NOMO-1 treated with DMSO at 0.1 percent for 48 hours (cell line): ENCODE data around the gene SUDS3.

ENCODE experiments used
- DNase-seq: peaks from one replicate; lab custom pipeline; 2025; ENCODE audit not compliant: unreplicated experiment; lab: John Stamatoyannopoulos, UW

SUDS3 gene

DNA sequence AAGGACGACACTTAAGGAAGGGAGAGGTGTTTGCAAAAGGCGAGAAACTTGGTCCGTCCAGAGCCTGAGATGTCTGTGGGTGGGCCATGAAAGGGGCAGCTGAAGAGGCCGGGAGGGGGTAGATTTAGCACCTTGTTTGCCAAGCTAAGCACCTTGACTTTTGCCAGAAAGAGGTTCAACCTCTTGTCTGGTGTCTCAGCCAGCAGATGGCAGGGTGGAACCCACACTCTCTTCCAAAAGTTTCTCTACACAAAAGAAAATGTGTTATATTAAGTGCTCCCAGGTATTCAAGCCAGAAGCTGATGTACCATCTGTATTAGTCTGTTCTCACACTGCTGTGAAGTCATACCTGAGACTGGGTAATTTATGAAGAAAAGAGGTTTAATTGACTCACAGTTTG lies 69.9 kb downstream of the SUDS3 start:
- no peak for DNase-seq

DNA sequence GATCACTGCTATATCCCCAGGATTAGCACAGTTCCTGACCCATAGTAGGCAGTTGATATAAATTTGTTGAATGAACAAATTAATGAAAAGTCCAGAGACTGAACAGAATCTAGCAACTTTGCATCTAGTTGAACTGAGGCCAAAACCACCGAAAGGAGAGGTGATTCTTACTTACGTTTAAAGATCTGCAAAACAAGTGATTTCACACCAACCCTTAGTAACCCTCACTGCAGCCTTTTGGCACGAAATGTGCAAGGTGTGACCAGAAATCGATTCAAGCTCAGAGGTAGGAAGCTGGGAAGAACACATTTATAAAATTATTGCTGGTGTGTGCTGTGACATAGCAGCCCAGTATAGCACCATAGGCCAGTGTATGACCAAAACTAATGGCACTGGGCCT lies 70.8 kb downstream of the SUDS3 start:
- DNase-seq: no peak

DNA sequence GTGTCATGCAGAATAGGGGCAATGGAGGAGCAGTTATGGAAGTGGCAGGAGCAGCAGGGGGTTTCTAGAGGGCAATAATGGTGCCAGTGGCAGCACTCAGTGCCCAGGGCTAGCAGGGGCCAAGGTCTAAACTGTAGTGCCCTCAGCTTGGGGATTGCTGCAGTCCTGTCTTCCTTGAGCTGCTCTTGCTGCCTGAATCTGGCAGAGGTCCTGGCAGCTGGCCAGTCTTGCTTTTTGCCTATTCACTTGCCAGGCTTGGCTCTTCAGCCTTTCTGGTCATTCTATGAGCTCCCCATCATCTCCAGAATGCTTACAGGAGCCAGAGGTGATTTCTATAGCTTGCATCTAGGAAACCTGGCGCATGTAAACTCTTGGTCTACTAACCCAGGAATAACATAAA lies 72.0 kb downstream of the SUDS3 start:
- DNase-seq: no peak

DNA sequence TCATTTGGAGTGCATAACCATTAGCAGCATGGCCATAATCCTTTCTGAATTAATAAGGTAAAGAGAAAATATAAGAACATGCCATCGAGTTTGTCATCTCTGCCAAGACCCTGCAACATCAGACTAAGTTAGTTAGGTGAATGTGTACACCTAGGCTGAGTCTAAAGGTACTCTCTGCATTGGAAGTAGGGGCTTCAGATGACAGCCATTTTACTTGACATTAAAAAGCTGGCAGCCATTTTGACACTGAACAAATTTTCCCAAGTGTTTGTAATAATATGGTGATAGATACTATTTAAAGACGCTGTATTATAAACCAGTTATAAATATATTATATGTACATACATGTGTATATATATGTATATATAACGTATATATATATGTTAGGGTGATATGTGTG lies 79.0 kb downstream of the SUDS3 start:
- no peak for DNase-seq

GRCh38 chr12:118456741-118457140 lies 80.4 kb downstream of the SUDS3 start:
- DNase-seq: no peak

DNA sequence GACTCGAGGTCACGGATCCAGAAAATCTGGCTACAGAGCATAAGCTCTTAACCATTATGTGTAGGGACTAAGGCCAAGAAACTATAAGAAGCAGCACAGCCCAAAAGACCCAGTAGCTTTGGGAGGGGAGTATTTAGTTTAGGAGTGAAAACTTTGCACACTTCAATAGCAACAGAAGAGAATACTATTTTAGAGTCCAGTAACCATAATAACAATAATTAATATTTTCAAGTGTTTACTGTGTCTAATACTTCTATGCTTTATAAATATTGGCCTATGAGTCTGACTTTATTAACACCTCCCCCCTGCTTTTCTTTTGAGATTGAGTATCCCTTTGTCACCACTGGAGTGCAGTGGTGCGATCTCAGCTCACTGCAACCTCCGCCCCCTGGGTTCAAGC lies 82.8 kb downstream of the SUDS3 start:
- DNase-seq: no peak

- DNase-seq: no peak
Measured at GRCh38 chr12:118463677-118464076, 87.3 kb downstream of the SUDS3 start.

DNA sequence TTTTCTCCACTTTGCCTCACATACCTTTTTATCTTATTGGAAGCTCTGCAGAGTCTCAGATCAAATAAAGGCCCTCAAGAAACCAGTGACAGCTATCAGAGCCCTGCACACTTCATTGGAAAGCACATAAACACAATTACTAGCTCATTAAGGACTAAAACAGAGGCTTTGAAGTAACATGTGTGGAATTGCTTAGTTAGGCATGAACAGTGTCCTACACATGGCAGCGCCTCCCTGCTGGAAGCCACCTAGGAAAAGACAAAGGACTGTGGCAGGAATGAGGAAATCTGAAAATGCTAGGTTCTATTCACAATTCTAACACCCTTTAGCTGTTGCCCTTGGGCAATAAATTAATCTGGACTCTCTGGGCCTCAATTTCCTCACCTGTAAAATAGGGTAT lies 89.4 kb downstream of the SUDS3 start:
- DNase-seq: no peak
